Measurements from ENCODE around the gene EFNA3. TPM values are rescaled to one million over a fixed set of nuclear protein-coding genes. Genes with fewer than 3 reads are reported as not detected.
A peak's percentile ranks its signal among the peaks of the same experiment; 100 is the strongest.

Gene EFNA3
- total and polyA plus RNA-seq, 2 donors (not counting 3 experiments of a cell fraction or from before 2014, with no cell fraction given): 2.2 to 2.5 TPM

- DNase-seq (ENCODE audit: low read depth, low spot score): peak; percentile 39
- POLR2A ChIA-PET: no interaction called here
- H4K20me1 ChIP-seq (replicated peaks; ENCODE audit: control insufficient read depth, extremely low read depth, insufficient read depth, low read length): no peaks in the 10 kb centered on the region
- peaks cover 14 to 23% of the 10 kb centered on the region in 2 experiments for H3K36me3 ChIP-seq (ENCODE audit: control insufficient read depth in 2 of 2, extremely low read depth in 1 of 2, insufficient read depth in 2 of 2, low read length in 2 of 2)
- H3K4me2 ChIP-seq (ENCODE audit: insufficient read depth, low read length): peak overlapping the region; percentile 61
- no peak for FAIRE-seq
- TSS peak; percentile 15 for BruUV-seq (replicated peaks)
- dilution Hi-C loops (cut with MboI; ENCODE audit: extremely low pct_ligation_motif_present, low sequenced_read_pairs): no loop called here
- H3K27ac ChIP-seq (ENCODE audit: insufficient read depth, low read depth, low read length): peak overlapping the region; percentile 98
- H3K27me3 ChIP-seq (ENCODE audit: control insufficient read depth in 2 of 2, insufficient read depth in 2 of 2, low read length in 2 of 2): peaks cover 0 to 1% of the 10 kb centered on the region in 2 experiments
- TF ChIP-seq CTCF (IDR thresholded peaks at IDR 0.05; ENCODE audit: extremely low read depth in 1 of 2, insufficient read depth in 1 of 2, low read depth in 1 of 2, low read length in 2 of 2) (no peak), POLR2A (IDR thresholded peaks at IDR 0.05; ENCODE audit: low read depth, low read length) (no peak), POLR2AphosphoS5 (IDR thresholded peaks at IDR 0.05; ENCODE audit: insufficient read depth, low read depth, low read length) (no peak), EZH2 (IDR thresholded peaks at IDR 0.05; ENCODE audit: borderline replicate concordance, low read depth, low read length, severe bottlenecking) (no peak), MAX (IDR thresholded peaks at IDR 0.05; ENCODE audit: insufficient read depth, insufficient read length) (no peak), MYC (IDR thresholded peaks at IDR 0.05; ENCODE audit: low read depth, low read length) (no peak), FOS (IDR thresholded peaks at IDR 0.05; ENCODE audit: borderline replicate concordance, insufficient read depth, low read length) (no peak)
- peak overlapping the region in 2 of 3 experiments; percentile 13 to 47 for H3K4me3 ChIP-seq (replicated peaks in 1 of 3; ENCODE audit: insufficient read depth in 1 of 3, low read depth in 1 of 3, low read length in 3 of 3)
- H3K79me2 ChIP-seq (ENCODE audit: control insufficient read depth, insufficient read depth, low read length): peaks cover 26% of the 10 kb centered on the region
- intact Hi-C loops (cut with micrococcal nuclease): no loop called here
- peak overlapping the region; percentile 44 for H3K9ac ChIP-seq (replicated peaks; ENCODE audit: extremely low read depth, insufficient read depth, low read length)
- CTCF ChIA-PET: interaction anchor here (0.7 to 15.5 kb wide), 7 partner anchors 12 to 92 kb away, joined by 3 to 204 read pairs (median 7); partner anchors contain the start of gene KRTCAP2
- no peaks in the 10 kb centered on the region for H3K9me1 ChIP-seq (replicated peaks; ENCODE audit: control insufficient read depth, extremely low read depth, insufficient read depth, low read length)
- H3K4me1 ChIP-seq (ENCODE audit: control insufficient read depth, extremely low read depth, insufficient read depth, low read length): peaks cover 38% of the 10 kb centered on the region
- H3K9me3 ChIP-seq (replicated peaks; ENCODE audit: control insufficient read depth, insufficient read depth, low read length): no peaks in the 10 kb centered on the region
- H2AFZ ChIP-seq (ENCODE audit: low read depth, low read length): no peak overlapping the region
Measured at GRCh38 chr1:155136748-155137147, 58.1 kb downstream of the EFNA3 start.

Small RNA genes within 50 kb of the gene (small RNA-seq; reads per million reads assigned to genes)
- not detected for gene RF00019 (ENCODE audit: insufficient read depth, insufficient read length, low read depth, low replicate concordance)

Other genes with a start within 250 kb of the EFNA3 start
- 0.85 and 1.1 TPM in 2 replicates for gene KCNN3, start 208.6 kb upstream of the EFNA3 start, total RNA-seq
- 0.41 and 0.91 TPM in 2 replicates for gene KCNN3, start 208.6 kb upstream of the EFNA3 start, polyA plus RNA-seq
- 22.6 and 23.0 TPM in 2 replicates for gene PMVK, start 142.1 kb upstream of the EFNA3 start, total RNA-seq
- 24.0 and 32.7 TPM in 2 replicates for gene PMVK, start 142.1 kb upstream of the EFNA3 start, polyA plus RNA-seq
- gene PBXIP1, start 122.7 kb upstream of the EFNA3 start, total RNA-seq: 49.0 and 49.4 TPM in 2 replicates
- gene PBXIP1, start 122.7 kb upstream of the EFNA3 start, polyA plus RNA-seq: 45.0 and 54.7 TPM in 2 replicates
- gene PYGO2, start 117.1 kb upstream of the EFNA3 start, total RNA-seq: 21.5 and 21.9 TPM in 2 replicates
- 19.3 and 19.5 TPM in 2 replicates for gene PYGO2, start 117.1 kb upstream of the EFNA3 start, polyA plus RNA-seq
- 286 and 316 TPM in 2 replicates for gene SHC1, start 108.1 kb upstream of the EFNA3 start, total RNA-seq
- gene SHC1, start 108.1 kb upstream of the EFNA3 start, polyA plus RNA-seq: 324 and 379 TPM in 2 replicates
- gene CKS1B, start 104.2 kb upstream of the EFNA3 start, total RNA-seq: 126 and 128 TPM in 2 replicates
- 280 and 319 TPM in 2 replicates for gene CKS1B, start 104.2 kb upstream of the EFNA3 start, polyA plus RNA-seq
- 42.2 and 48.8 TPM in 2 replicates for gene FLAD1, start 95.5 kb upstream of the EFNA3 start, total RNA-seq
- 59.1 and 66.8 TPM in 2 replicates for gene FLAD1, start 95.5 kb upstream of the EFNA3 start, polyA plus RNA-seq
- 0.64 and 0.88 TPM in 2 replicates for gene LENEP, start 85.3 kb upstream of the EFNA3 start, total RNA-seq
- not detected in 2 replicates for gene LENEP, start 85.3 kb upstream of the EFNA3 start, polyA plus RNA-seq
- gene ZBTB7B, start 76.0 kb upstream of the EFNA3 start, total RNA-seq: 20.0 and 24.0 TPM in 2 replicates
- 26.2 and 32.6 TPM in 2 replicates for gene ZBTB7B, start 76.0 kb upstream of the EFNA3 start, polyA plus RNA-seq
- 0.23 and 0.51 TPM in 2 replicates for gene DCST2, start 45.1 kb upstream of the EFNA3 start, total RNA-seq
- 0.29 and 0.73 TPM in 2 replicates for gene DCST2, start 45.1 kb upstream of the EFNA3 start, polyA plus RNA-seq
- not detected in 2 replicates for gene DCST1, start 45.0 kb upstream of the EFNA3 start, total RNA-seq
- not detected in 2 replicates for gene DCST1, start 45.0 kb upstream of the EFNA3 start, polyA plus RNA-seq
- gene ADAM15, start 27.5 kb upstream of the EFNA3 start, total RNA-seq: 268 and 299 TPM in 2 replicates
- 295 and 397 TPM in 2 replicates for gene ADAM15, start 27.5 kb upstream of the EFNA3 start, polyA plus RNA-seq
- gene EFNA4, start 15.1 kb upstream of the EFNA3 start, total RNA-seq: 16.5 and 17.5 TPM in 2 replicates
- 25.2 and 28.0 TPM in 2 replicates for gene EFNA4, start 15.1 kb upstream of the EFNA3 start, polyA plus RNA-seq
- gene EFNA1, start 49.0 kb downstream of the EFNA3 start, total RNA-seq: 107 and 111 TPM in 2 replicates
- 289 and 295 TPM in 2 replicates for gene EFNA1, start 49.0 kb downstream of the EFNA3 start, polyA plus RNA-seq
- 29.5 and 30.8 TPM in 2 replicates for gene SLC50A1, start 57.0 kb downstream of the EFNA3 start, total RNA-seq
- 66.1 and 70.4 TPM in 2 replicates for gene SLC50A1, start 57.0 kb downstream of the EFNA3 start, polyA plus RNA-seq
- 69.6 and 78.8 TPM in 2 replicates for gene DPM3, start 61.7 kb downstream of the EFNA3 start, total RNA-seq
- gene DPM3, start 61.7 kb downstream of the EFNA3 start, polyA plus RNA-seq: 258 and 315 TPM in 2 replicates
- gene KRTCAP2, start 94.5 kb downstream of the EFNA3 start, total RNA-seq: 170 and 207 TPM in 2 replicates
- 362 and 409 TPM in 2 replicates for gene KRTCAP2, start 94.5 kb downstream of the EFNA3 start, polyA plus RNA-seq
- 9.6 and 10.0 TPM in 2 replicates for gene TRIM46, start 95.0 kb downstream of the EFNA3 start, total RNA-seq
- gene TRIM46, start 95.0 kb downstream of the EFNA3 start, polyA plus RNA-seq: 9.5 and 12.7 TPM in 2 replicates
- 22.4 and 23.6 TPM in 2 replicates for gene THBS3, start 129.1 kb downstream of the EFNA3 start, total RNA-seq
- gene THBS3, start 129.1 kb downstream of the EFNA3 start, polyA plus RNA-seq: 25.7 and 29.4 TPM in 2 replicates
- 49.1 and 53.0 TPM in 2 replicates for gene MTX1, start 129.9 kb downstream of the EFNA3 start, total RNA-seq
- 109 and 137 TPM in 2 replicates for gene MTX1, start 129.9 kb downstream of the EFNA3 start, polyA plus RNA-seq
- 61.8 and 62.7 TPM in 2 replicates for gene ENTREP3, start 176.6 kb downstream of the EFNA3 start, total RNA-seq
- 26.6 and 27.4 TPM in 2 replicates for gene ENTREP3, start 176.6 kb downstream of the EFNA3 start, polyA plus RNA-seq
- gene SCAMP3, start 183.5 kb downstream of the EFNA3 start, total RNA-seq: 80.1 and 80.8 TPM in 2 replicates
- 306 and 342 TPM in 2 replicates for gene SCAMP3, start 183.5 kb downstream of the EFNA3 start, polyA plus RNA-seq
- gene CLK2, start 194.7 kb downstream of the EFNA3 start, total RNA-seq: 61.7 and 69.1 TPM in 2 replicates
- gene CLK2, start 194.7 kb downstream of the EFNA3 start, polyA plus RNA-seq: 80.9 and 84.8 TPM in 2 replicates
- gene HCN3, start 198.6 kb downstream of the EFNA3 start, total RNA-seq: 1.8 and 3.3 TPM in 2 replicates
- 4.1 and 4.6 TPM in 2 replicates for gene HCN3, start 198.6 kb downstream of the EFNA3 start, polyA plus RNA-seq
- gene PKLR, start 222.6 kb downstream of the EFNA3 start, total RNA-seq: not detected in 2 replicates
- gene PKLR, start 222.6 kb downstream of the EFNA3 start, polyA plus RNA-seq: 0.03 TPM in 1 of 2 replicates, not detected in the other
- 630 and 670 TPM in 2 replicates for gene FDPS, start 230.0 kb downstream of the EFNA3 start, total RNA-seq
- gene FDPS, start 230.0 kb downstream of the EFNA3 start, polyA plus RNA-seq: 508 and 646 TPM in 2 replicates
- 40.3 and 42.4 TPM in 2 replicates for gene RUSC1, start 242.1 kb downstream of the EFNA3 start, total RNA-seq
- gene RUSC1, start 242.1 kb downstream of the EFNA3 start, polyA plus RNA-seq: 46.6 and 63.3 TPM in 2 replicates

Data from endothelial cell of umbilical vein (primary cell).